C4-2B (cell line): Measurements from ENCODE around the gene AMFR.

Source experiments
- H3K27ac ChIP-seq: fragments of 450-650 bp; 2 replicates; pipeline ENCODE4 v1.5.1; 2017
- ZFX ChIP-seq: fragments of 450-650 bp; IDR thresholded peaks from 2 replicates; pipeline ENCODE4 v1.6.1; 2017
- TF ChIP-seq, protein P1 (sequence below): fragments of 450-650 bp; conservative IDR thresholded peaks from 2 replicates; pipeline ENCODE4 v1.5.1; 2017; ENCODE audit warnings: mild to moderate bottlenecking

AMFR gene

DNA sequence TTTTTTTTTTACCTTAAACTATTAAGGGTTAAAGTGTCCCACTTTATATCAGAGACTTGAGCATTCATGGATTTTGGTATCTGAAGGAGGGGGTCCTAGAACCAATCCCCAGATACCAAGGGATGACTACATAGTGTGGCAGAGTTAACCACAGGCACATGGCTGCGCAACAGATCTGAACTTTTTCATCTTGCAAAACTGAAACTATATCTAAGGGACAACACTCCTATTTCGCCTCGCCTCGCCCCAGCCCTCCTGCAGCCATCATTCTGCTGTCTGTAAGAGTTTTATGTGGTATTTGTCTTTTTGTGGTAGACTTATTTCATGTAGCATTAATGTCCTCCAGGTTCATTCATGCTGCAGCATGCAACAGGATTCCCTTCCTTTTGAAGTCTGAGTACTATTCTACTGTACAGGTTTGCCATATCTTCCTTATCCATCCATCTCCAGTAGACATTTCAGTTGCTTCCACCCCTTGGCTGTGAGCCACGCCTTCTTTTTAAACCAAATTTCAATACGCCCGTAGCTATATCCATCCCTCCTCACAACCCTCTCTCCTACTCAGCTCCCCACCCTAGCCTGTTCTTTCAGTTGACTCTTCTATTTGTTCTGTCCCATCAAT is 53.2 kb downstream of the AMFR start:
- H3K27ac ChIP-seq, result peak overlapping the region; percentile 90

DNA sequence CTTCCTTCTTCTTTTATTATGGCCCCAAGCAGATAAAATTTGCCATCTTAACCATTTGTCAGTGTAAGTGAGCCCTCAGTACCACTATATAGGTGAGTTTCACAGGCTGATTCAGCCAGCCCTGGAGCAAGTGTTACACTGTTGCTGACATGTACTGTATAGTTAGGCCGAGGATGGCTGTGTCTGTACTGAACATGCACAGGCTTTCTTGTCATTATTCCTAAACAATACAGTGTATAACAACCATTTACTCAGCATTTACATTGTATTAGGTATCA is 53.7 kb downstream of the AMFR start:
- peak overlapping the region; percentile 90 for H3K27ac ChIP-seq
- TF ChIP-seq, protein P1, sequence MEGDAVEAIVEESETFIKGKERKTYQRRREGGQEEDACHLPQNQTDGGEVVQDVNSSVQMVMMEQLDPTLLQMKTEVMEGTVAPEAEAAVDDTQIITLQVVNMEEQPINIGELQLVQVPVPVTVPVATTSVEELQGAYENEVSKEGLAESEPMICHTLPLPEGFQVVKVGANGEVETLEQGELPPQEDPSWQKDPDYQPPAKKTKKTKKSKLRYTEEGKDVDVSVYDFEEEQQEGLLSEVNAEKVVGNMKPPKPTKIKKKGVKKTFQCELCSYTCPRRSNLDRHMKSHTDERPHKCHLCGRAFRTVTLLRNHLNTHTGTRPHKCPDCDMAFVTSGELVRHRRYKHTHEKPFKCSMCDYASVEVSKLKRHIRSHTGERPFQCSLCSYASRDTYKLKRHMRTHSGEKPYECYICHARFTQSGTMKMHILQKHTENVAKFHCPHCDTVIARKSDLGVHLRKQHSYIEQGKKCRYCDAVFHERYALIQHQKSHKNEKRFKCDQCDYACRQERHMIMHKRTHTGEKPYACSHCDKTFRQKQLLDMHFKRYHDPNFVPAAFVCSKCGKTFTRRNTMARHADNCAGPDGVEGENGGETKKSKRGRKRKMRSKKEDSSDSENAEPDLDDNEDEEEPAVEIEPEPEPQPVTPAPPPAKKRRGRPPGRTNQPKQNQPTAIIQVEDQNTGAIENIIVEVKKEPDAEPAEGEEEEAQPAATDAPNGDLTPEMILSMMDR, result no peak

More for the DNA sequence above, 53.2 kb downstream of the AMFR start:
- no peak for TF ChIP-seq ZFX
- TF ChIP-seq, protein P1, result no peak

DNA sequence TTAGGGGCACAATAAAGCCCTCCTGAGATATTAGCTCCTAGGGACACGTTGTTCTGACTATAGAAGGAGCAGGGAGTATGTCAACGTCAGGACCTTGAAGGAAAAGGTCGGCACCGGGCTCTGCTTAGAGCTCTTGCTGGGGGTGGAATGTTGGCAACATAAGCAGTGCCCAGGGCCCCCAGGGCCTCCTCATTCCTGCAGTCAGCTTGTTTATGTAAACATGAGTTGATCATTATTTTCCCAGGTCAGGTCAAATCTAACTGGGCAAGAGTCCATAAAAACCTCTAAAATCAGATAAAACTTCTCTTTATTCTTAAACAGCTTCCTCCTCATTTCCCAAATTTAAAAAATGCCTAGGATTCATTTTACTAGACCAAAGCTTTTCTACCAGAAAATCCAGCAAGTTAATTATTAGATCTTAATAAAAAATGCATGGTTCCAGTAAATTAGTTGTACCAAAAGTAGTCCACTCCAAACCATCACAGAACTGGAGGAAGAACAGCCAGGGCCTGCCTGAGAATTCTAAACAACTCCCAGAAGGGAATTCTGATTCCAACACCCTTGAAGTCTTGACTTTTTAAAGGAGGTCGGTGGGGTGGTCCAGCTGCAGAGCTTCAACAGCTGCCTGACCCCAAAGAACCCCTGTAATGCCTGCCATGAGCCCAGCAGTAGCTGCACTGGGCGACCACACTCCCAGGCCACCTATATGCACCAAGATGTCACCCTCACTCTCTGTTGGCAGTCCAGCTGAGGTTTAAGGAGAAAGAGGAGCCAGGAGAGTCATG is 54.3 kb downstream of the AMFR start:
- peak overlapping the region; percentile 90 for H3K27ac ChIP-seq
- TF ChIP-seq, protein P1, result no peak
- TF ChIP-seq ZFX, result no peak

DNA sequence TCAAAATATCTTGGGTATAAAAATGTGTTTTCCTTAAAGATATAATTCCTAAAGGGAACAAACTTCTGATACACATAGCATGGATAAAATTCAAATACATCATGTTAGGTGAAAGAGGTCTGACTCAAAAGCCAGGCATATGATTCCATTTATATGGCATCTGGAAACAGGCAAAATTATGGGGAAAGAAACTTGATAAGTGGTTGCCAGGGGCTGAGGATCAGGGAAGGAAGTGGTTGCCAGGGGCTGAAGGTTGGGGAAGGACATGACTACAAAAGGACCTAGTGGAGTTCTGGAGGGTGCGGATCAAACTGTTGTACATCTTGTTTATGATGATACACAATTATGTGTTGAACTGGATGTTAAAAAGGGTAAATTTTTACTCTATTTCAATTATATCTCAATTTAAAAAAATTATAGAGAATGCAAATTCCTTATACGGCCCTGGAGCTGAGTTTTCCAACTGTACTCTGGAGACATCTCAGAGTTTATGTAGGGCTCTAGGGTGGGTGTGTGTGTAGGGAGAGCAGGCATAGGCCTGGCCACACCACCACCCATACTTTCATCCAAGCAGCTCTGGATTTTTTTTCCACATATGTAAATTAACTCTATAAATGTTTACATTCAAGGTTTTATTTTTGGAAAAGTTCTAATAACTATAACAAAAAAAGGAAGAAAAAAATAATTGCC is 55.0 kb downstream of the AMFR start:
- peak overlapping the region; percentile 90 for H3K27ac ChIP-seq
- TF ChIP-seq ZFX, result no peak
- TF ChIP-seq, protein P1, result no peak

DNA sequence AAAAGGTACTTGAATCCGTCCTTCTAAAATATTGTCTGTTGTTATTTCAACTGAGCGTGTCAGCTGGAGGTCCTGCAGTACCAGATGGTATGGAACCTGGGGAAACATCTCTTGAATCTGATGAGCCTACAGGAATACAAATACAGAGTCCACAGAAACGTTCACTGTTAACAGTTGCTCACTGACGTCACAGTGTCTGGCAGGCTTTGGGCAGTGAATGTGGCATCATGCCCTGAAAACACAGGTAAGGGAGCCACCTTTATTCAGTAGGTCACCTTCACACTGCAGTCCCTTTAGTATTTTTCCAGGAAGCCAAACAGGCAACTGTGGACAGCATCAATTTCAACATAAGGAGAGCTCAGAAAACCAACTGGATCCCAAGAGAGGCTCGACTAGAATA is 56.1 kb downstream of the AMFR start:
- no peak overlapping the region; the same call in 1 of the 2 replicates for H3K27ac ChIP-seq
- TF ChIP-seq, protein P1, result no peak
- no peak for TF ChIP-seq ZFX

DNA sequence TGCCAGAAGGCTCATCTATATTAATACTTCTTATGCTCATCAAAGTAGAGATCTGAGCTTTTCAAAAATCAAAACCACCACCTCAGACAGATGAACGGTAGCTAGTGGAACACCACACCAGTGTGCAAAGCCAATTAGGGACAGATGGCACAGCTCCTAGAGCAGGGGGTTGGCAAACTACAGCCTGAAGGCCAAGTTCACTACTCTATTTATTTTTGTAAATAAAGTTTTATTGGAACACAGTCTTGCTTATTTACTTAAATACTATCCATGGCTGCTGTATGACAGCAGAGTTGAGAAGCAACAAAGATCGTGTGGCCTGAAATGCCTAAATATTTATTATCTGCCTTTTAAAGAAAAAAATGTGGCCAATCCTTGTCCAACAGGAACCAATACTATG is 56.8 kb downstream of the AMFR start:
- H3K27ac ChIP-seq, result 0 out of 2 replicates have a peak overlapping the region, but pooled peaks have one; percentile 32
- TF ChIP-seq ZFX, result no peak
- TF ChIP-seq, protein P1, result no peak

DNA sequence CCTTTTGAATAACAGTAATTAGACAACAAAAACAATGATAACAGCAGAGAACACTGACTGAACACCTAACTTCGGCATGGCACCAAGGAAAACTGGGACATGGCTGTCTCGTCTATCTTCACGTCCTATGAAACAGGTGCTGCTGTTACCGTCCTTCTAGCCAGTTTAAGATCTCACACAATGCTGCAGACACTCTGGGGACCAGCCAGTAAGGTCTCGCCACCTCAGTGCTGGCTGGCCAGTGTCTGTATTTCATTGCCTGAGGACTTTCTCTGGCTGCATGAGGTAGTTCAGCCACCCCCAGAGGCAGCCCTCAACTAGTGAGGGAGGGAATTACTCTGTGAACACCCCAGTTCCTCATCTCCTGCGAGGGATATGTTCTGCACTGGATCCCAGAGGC is 57.6 kb downstream of the AMFR start:
- TF ChIP-seq ZFX, result no peak
- TF ChIP-seq, protein P1, result no peak
- peak overlapping the region; percentile 32; the same call in 1 of the 2 replicates for H3K27ac ChIP-seq
